OCI-LY3 (cell line): ENCODE measurements around the gene AP2A2.

Experiments
- H2AFZ ChIP-seq: fragments of 200-600, 300-600 bp; shearing (Covaris generic); 2 replicates; pipeline ENCODE4 v1.6.0; 2014; ENCODE audit warnings: antibody characterized with exemption, low read depth, low read length
- H3K27ac ChIP-seq: fragments of 200-600, 300-600 bp; sonication (generic); 2 replicates; pipeline ENCODE4 v1.5.1; 2014; ENCODE audit warnings: mild to moderate bottlenecking, low read length, moderate library complexity, mixed read lengths
- H3K27me3 ChIP-seq: fragments of 200-600, 300-600 bp; sonication (generic); 2 replicates; pipeline ENCODE4 v1.6.1; 2014; ENCODE audit warnings: low read depth, low read length, mixed read lengths
- H3K36me3 ChIP-seq: fragments of 200-600, 300-600 bp; sonication (generic); replicated peaks from 2 replicates; pipeline ENCODE3; 2014; ENCODE audit warnings: low read depth, low read length, mixed read lengths
- H3K4me1 ChIP-seq: fragments of 300-600, 200-600 bp; sonication (generic); 2 replicates; pipeline ENCODE4 v1.6.1; 2014; ENCODE audit warnings: low read length, mixed read lengths
- H3K4me2 ChIP-seq: fragments of 200-600, 300-600 bp; sonication (generic); 2 replicates; pipeline ENCODE4 v1.6.1; 2014; ENCODE audit warnings: low read length, mixed read lengths
- H3K4me3 ChIP-seq: fragments of 300-600, 200-600 bp; sonication (generic); 2 replicates; pipeline ENCODE4 v1.5.1; 2014; ENCODE audit warnings: antibody characterized with exemption, mild to moderate bottlenecking, low read length, moderate library complexity
- H3K79me2 ChIP-seq: fragments of 300-600, 200-600 bp; shearing (Covaris generic); 2 replicates; pipeline ENCODE4 v1.6.1; 2014; ENCODE audit warnings: mild to moderate bottlenecking, low read length, mixed read lengths
- H3K9ac ChIP-seq: fragments of 300-600, 200-600 bp; shearing (Covaris generic); 2 replicates; pipeline ENCODE4 v1.6.0; 2014; ENCODE audit warnings: mild to moderate bottlenecking, low read length, moderate library complexity
- H3K9me3 ChIP-seq: fragments of 200-600, 300-600 bp; shearing (Covaris generic); 2 replicates; pipeline ENCODE4 v1.6.1; 2014; ENCODE audit warnings: low read length, mixed read lengths; ENCODE audit not compliant: insufficient read depth
- H4K20me1 ChIP-seq: fragments of 200-600, 300-600 bp; sonication (generic); 2 replicates; pipeline ENCODE4 v1.6.1; 2016; ENCODE audit warnings: low read length, mixed read lengths; ENCODE audit not compliant: insufficient read depth
- CTCF ChIP-seq: fragments of 200-600, 300-600 bp; sonication (generic); IDR thresholded peaks from 2 replicates; pipeline ENCODE4 v1.5.1; 2014; ENCODE audit warnings: antibody characterized with exemption, low read length, low read depth
- EZH2phosphoT487 ChIP-seq: fragments of 200-600 bp; shearing (Covaris generic); IDR thresholded peaks from 2 replicates; pipeline ENCODE4 v1.6.1; 2018; ENCODE audit warnings: antibody characterized with exemption, mixed run types, low read depth

The AP2A2 gene

GRCh38 chr11:1040428-1041148, 114.9 kb downstream of the AP2A2 start:
- Histone ChIP-seq H4K20me1 (no peaks in the 10 kb centered on the region), H3K27me3 (no peaks in the 10 kb centered on the region), H3K9me3 (peaks cover 4% of the 10 kb centered on the region; the same call in 1 of the 2 replicates), H3K9ac (no peak overlapping the region), H3K27ac (no peak overlapping the region), H3K4me1 (no peaks in the 10 kb centered on the region), H3K4me2 (no peak overlapping the region), H3K36me3 (no peaks in the 10 kb centered on the region), H2AFZ (no peak overlapping the region), H3K79me2 (no peaks in the 10 kb centered on the region), H3K4me3 (no peak overlapping the region)
- TF ChIP-seq CTCF = no peak
- TF ChIP-seq EZH2phosphoT487 = no peak

GRCh38 chr11:1041149-1041467, 115.4 kb downstream of the AP2A2 start:
- TF ChIP-seq CTCF (no peak), EZH2phosphoT487 (no peak)
- H3K4me1 ChIP-seq = no peaks in the 10 kb centered on the region
- no peak overlapping the region for H3K9ac ChIP-seq
- H3K27me3 ChIP-seq = no peaks in the 10 kb centered on the region
- H3K9me3 ChIP-seq = peaks cover 4% of the 10 kb centered on the region; the same call in 1 of the 2 replicates
- H3K4me2 ChIP-seq = no peak overlapping the region
- no peaks in the 10 kb centered on the region for H3K36me3 ChIP-seq
- no peak overlapping the region for H3K4me3 ChIP-seq
- H3K79me2 ChIP-seq = no peaks in the 10 kb centered on the region
- H4K20me1 ChIP-seq = no peaks in the 10 kb centered on the region
- H2AFZ ChIP-seq = no peak overlapping the region
- H3K27ac ChIP-seq = no peak overlapping the region

GRCh38 chr11:1041471-1041870, 115.8 kb downstream of the AP2A2 start:
- no peaks in the 10 kb centered on the region for H3K4me1 ChIP-seq
- H3K79me2 ChIP-seq = no peaks in the 10 kb centered on the region
- no peak overlapping the region for H3K27ac ChIP-seq
- no peak overlapping the region for H3K4me3 ChIP-seq
- H3K9ac ChIP-seq = no peak overlapping the region
- no peak overlapping the region for H3K4me2 ChIP-seq
- H2AFZ ChIP-seq = no peak overlapping the region
- no peaks in the 10 kb centered on the region for H4K20me1 ChIP-seq
- H3K9me3 ChIP-seq = peaks cover 4% of the 10 kb centered on the region; the same call in 1 of the 2 replicates
- TF ChIP-seq CTCF (no peak), EZH2phosphoT487 (no peak)
- H3K36me3 ChIP-seq = no peaks in the 10 kb centered on the region
- no peaks in the 10 kb centered on the region for H3K27me3 ChIP-seq

GRCh38 chr11:1041936-1042608, 116.4 kb downstream of the AP2A2 start:
- Histone ChIP-seq H4K20me1 (no peaks in the 10 kb centered on the region), H3K36me3 (no peaks in the 10 kb centered on the region), H3K27me3 (no peaks in the 10 kb centered on the region), H3K9me3 (peaks cover 4% of the 10 kb centered on the region; the same call in 1 of the 2 replicates), H3K27ac (no peak overlapping the region), H3K9ac (no peak overlapping the region), H3K4me2 (no peak overlapping the region), H3K79me2 (no peaks in the 10 kb centered on the region), H2AFZ (no peak overlapping the region), H3K4me3 (no peak overlapping the region), H3K4me1 (no peaks in the 10 kb centered on the region)
- no peak for TF ChIP-seq CTCF
- no peak for TF ChIP-seq EZH2phosphoT487
